ENCODE measurements around the gene NGLY1. TPM values are rescaled to one million over a fixed set of nuclear protein-coding genes. Genes with fewer than 3 reads are reported as not detected.

NGLY1 gene
- total and polyA plus RNA-seq, 9 of the 15 experiments (the other 6 are each of a cell fraction or from before 2014, with no cell fraction given), result 52.2 to 124 (median 87.6) TPM

GRCh38 chr3:25789596-25790556, 6.6 kb upstream of the NGLY1 start, which contains the start of gene OXSM (continued):
- TF ChIP-seq REST (IDR thresholded peaks at IDR 0.05; ENCODE audit: borderline replicate concordance) (no peak), REST (CRISPR knock-in tag; IDR thresholded peaks at IDR 0.05; ENCODE audit: low read depth) (no peak), ZNF551 (CRISPR knock-in tag; IDR thresholded peaks at IDR 0.05) (no peak), CREB5 (CRISPR knock-in tag; IDR thresholded peaks at IDR 0.05) (no peak), FOXA3 (CRISPR knock-in tag; conservative IDR thresholded peaks at IDR 0.05 in 1 of 2, IDR thresholded peaks at IDR 0.05 in 1 of 2) (peak; percentile 27 to 58), ZMIZ1 (IDR thresholded peaks at IDR 0.05; ENCODE audit: low read depth in 2 of 2, low read length in 2 of 2) (peak; percentile 31 to 34; a peak in 1 of 4 replicates), GTF2F1 (IDR thresholded peaks at IDR 0.05; ENCODE audit: low read depth, low read length) (0 out of 2 replicates have a peak, but pooled peaks have one; percentile 56), LEF1 (IDR thresholded peaks at IDR 0.05) (no peak), FOXP1 (CRISPR knock-in tag; IDR thresholded peaks at IDR 0.05) (peak; percentile 62), TFAM (CRISPR knock-in tag; conservative IDR thresholded peaks at IDR 0.05) (no peak), ZNF699 (CRISPR knock-in tag; IDR thresholded peaks at IDR 0.05; ENCODE audit: insufficient replicate concordance) (no peak), SRSF9 (IDR thresholded peaks at IDR 0.05; ENCODE audit: borderline replicate concordance, low read depth, low read length) (no peak), RFX1 (IDR thresholded peaks at IDR 0.05) (no peak), CTBP1 (IDR thresholded peaks at IDR 0.05; ENCODE audit: borderline replicate concordance) (peak; percentile 93)
